ENCODE results near the gene STIM2. TPM values are rescaled to one million over a fixed set of nuclear protein-coding genes. Genes with fewer than 3 reads are reported as not detected.

Gene STIM2
- total RNA-seq, 2 donors from 2014 or later: 9.2 to 10.5 TPM

GRCh38 chr4:26871611-26872010 lies 11.0 kb downstream of the STIM2 start:
- DNase-seq (ENCODE audit: low spot score): no peak
- Histone ChIP-seq H3K36me3 (no peaks in the 10 kb centered on the region), H3K4me1 (peaks cover 0 to 29% of the 10 kb centered on the region in 2 donors), H3K27ac (no peak overlapping the region), H3K27me3 (no peaks in the 10 kb centered on the region), H3K9me3 (no peaks in the 10 kb centered on the region), H3K4me3 (no peak overlapping the region)
- no peak for TF ChIP-seq CTCF (IDR thresholded peaks at IDR 0.05)

- H3K27me3 ChIP-seq: no peaks in the 10 kb centered on the region
- no peak overlapping the region for H3K27ac ChIP-seq
- H3K36me3 ChIP-seq: no peaks in the 10 kb centered on the region
- no peaks in the 10 kb centered on the region for H3K9me3 ChIP-seq
- DNase-seq (ENCODE audit: low spot score): no peak
- H3K4me1 ChIP-seq: peaks cover 0 to 26% of the 10 kb centered on the region in 2 donors
- TF ChIP-seq CTCF (IDR thresholded peaks at IDR 0.05): no peak
- no peak overlapping the region for H3K4me3 ChIP-seq
Measured at GRCh38 chr4:26873391-26874026, 12.9 kb downstream of the STIM2 start.

GRCh38 chr4:26874110-26874509 lies 13.5 kb downstream of the STIM2 start:
- Histone ChIP-seq H3K4me3 (no peak overlapping the region), H3K4me1 (peaks cover 0 to 22% of the 10 kb centered on the region in 2 donors), H3K9me3 (no peaks in the 10 kb centered on the region), H3K27me3 (no peaks in the 10 kb centered on the region), H3K27ac (no peak overlapping the region), H3K36me3 (no peaks in the 10 kb centered on the region)
- DNase-seq (ENCODE audit: low spot score): no peak
- TF ChIP-seq CTCF (IDR thresholded peaks at IDR 0.05): no peak

- H3K27me3 ChIP-seq: no peaks in the 10 kb centered on the region
- DNase-seq (ENCODE audit: low spot score): no peak
- no peak overlapping the region for H3K27ac ChIP-seq
- no peaks in the 10 kb centered on the region for H3K36me3 ChIP-seq
- no peak overlapping the region for H3K4me3 ChIP-seq
- H3K9me3 ChIP-seq: no peaks in the 10 kb centered on the region
- TF ChIP-seq CTCF (IDR thresholded peaks at IDR 0.05): no peak
- peaks cover 0 to 18% of the 10 kb centered on the region in 2 donors for H3K4me1 ChIP-seq
Measured at GRCh38 chr4:26877406-26877805, 16.8 kb downstream of the STIM2 start.

GRCh38 chr4:26877961-26878360 lies 17.3 kb downstream of the STIM2 start:
- H3K27ac ChIP-seq: no peak overlapping the region
- H3K36me3 ChIP-seq: no peaks in the 10 kb centered on the region
- DNase-seq (ENCODE audit: low spot score): no peak
- no peaks in the 10 kb centered on the region for H3K9me3 ChIP-seq
- peaks cover 0 to 15% of the 10 kb centered on the region in 2 donors for H3K4me1 ChIP-seq
- no peak for TF ChIP-seq CTCF (IDR thresholded peaks at IDR 0.05)
- H3K4me3 ChIP-seq: no peak overlapping the region
- no peaks in the 10 kb centered on the region for H3K27me3 ChIP-seq
